Epidermal melanocyte (primary cell): ENCODE results near the gene FRMD1.
"Not testable (repeated sequence)": the region's sequence is repeated elsewhere in the genome, so short reads cannot be mapped to it uniquely, and the experiment has no call there.

Experiments used
- DNase-seq: peaks from one replicate; pipeline ENCODE4 v3.0.0; 2011; ENCODE audit warnings: low spot score; ENCODE audit not compliant: insufficient read length

The FRMD1 gene

GRCh38 chr6:168080393-168081077 lies 1.5 kb upstream of the FRMD1 start:
- DNase-seq = no peak

GRCh38 chr6:168078175-168078942 lies 653 bp downstream of the FRMD1 start:
- DNase-seq = no peak

GRCh38 chr6:168077401-168077800 lies 1.6 kb downstream of the FRMD1 start:
- DNase-seq = not testable (repeated sequence)

- no peak for DNase-seq
Measured at GRCh38 chr6:168075787-168076202, 3.2 kb downstream of the FRMD1 start.

- no peak for DNase-seq
Measured at GRCh38 chr6:168075216-168075615, 3.8 kb downstream of the FRMD1 start.

GRCh38 chr6:168073937-168074730 lies 4.9 kb downstream of the FRMD1 start:
- DNase-seq = no peak

- DNase-seq = no peak
Measured at GRCh38 chr6:168072730-168073129, 6.3 kb downstream of the FRMD1 start.

- no peak for DNase-seq
Measured at GRCh38 chr6:168072261-168072660, 6.8 kb downstream of the FRMD1 start.

- no peak for DNase-seq
Measured at GRCh38 chr6:168071620-168072019, 7.4 kb downstream of the FRMD1 start.

GRCh38 chr6:168070804-168071203 lies 8.2 kb downstream of the FRMD1 start:
- no peak for DNase-seq

GRCh38 chr6:168067081-168067759 lies 11.8 kb downstream of the FRMD1 start:
- DNase-seq = no peak

- DNase-seq = no peak
Measured at GRCh38 chr6:168064226-168064807, 14.7 kb downstream of the FRMD1 start.

GRCh38 chr6:168063431-168063830 lies 15.6 kb downstream of the FRMD1 start:
- no peak for DNase-seq

- DNase-seq = no peak
Measured at GRCh38 chr6:168062346-168063289, 16.4 kb downstream of the FRMD1 start.

- DNase-seq = no peak
Measured at GRCh38 chr6:168061269-168062210, 17.5 kb downstream of the FRMD1 start.

- DNase-seq = no peak
Measured at GRCh38 chr6:168060521-168060931, 18.5 kb downstream of the FRMD1 start.

- no peak for DNase-seq
Measured at GRCh38 chr6:168058691-168059551, 20.1 kb downstream of the FRMD1 start.

- no peak for DNase-seq
Measured at GRCh38 chr6:168057836-168058235, 21.2 kb downstream of the FRMD1 start.
